Loucy (cell line): ENCODE results near the gene FERMT3.

ENCODE experiments used
- H2AFZ ChIP-seq: fragments of 200-600 bp; sonication (generic); 2 replicates; pipeline ENCODE4 v1.6.0; 2016; ENCODE audit warnings: antibody characterized with exemption, mild to moderate bottlenecking, low read length, moderate library complexity
- H3F3A ChIP-seq: fragments of 200-600 bp; 2 replicates; pipeline ENCODE4 v1.6.0; 2016; ENCODE audit warnings: antibody characterized with exemption, low read depth, mild to moderate bottlenecking
- H3K27me3 ChIP-seq: fragments of 200-600 bp; sonication (generic); 2 replicates; pipeline ENCODE4 v1.6.1; 2014; ENCODE audit warnings: low read length, mild to moderate bottlenecking; ENCODE audit not compliant: insufficient read depth, poor library complexity, severe bottlenecking
- H3K36me3 ChIP-seq: fragments of 200-600 bp; sonication (generic); 2 replicates; pipeline ENCODE4 v1.6.1; 2016; ENCODE audit warnings: low read length; ENCODE audit not compliant: insufficient read depth
- H3K4me1 ChIP-seq: fragments of 200-600 bp; sonication (generic); 2 replicates; pipeline ENCODE4 v1.5.1; 2014; ENCODE audit warnings: low read length, mild to moderate bottlenecking; ENCODE audit not compliant: insufficient read depth, poor library complexity, severe bottlenecking
- H3K4me2 ChIP-seq: fragments of 200-600 bp; sonication (generic); 2 replicates; pipeline ENCODE4 v1.6.0; 2014; ENCODE audit warnings: antibody characterized with exemption, low read length, low read depth, mild to moderate bottlenecking; ENCODE audit not compliant: poor library complexity, severe bottlenecking
- H3K4me3 ChIP-seq: fragments of 200-600 bp; sonication (generic); 2 replicates; pipeline ENCODE4 v1.5.1; 2014; ENCODE audit warnings: low read length, mild to moderate bottlenecking, mixed read lengths; ENCODE audit not compliant: poor library complexity, severe bottlenecking
- H3K79me2 ChIP-seq: fragments of 200-600 bp; sonication (generic); 2 replicates; pipeline ENCODE4 v1.6.1; 2014; ENCODE audit warnings: low read length; ENCODE audit not compliant: insufficient read depth
- H3K9ac ChIP-seq: fragments of 200-600 bp; sonication (generic); 2 replicates; pipeline ENCODE4 v1.6.0; 2014; ENCODE audit warnings: mild to moderate bottlenecking, low read depth, low read length, moderate library complexity; ENCODE audit not compliant: poor library complexity, severe bottlenecking
- H3K9me2 ChIP-seq: fragments of 200-600 bp; sonication (generic); replicated peaks from 2 replicates; pipeline ENCODE4 v1.6.1; 2016; ENCODE audit warnings: low read depth, low read length, mixed read lengths
- H3K9me3 ChIP-seq: fragments of 200-600 bp; sonication (generic); 2 replicates; pipeline ENCODE4 v1.6.1; 2014; ENCODE audit warnings: mild to moderate bottlenecking, antibody characterized with exemption, low read length, low read depth; ENCODE audit not compliant: insufficient read depth
- H4K20me1 ChIP-seq: fragments of 200-600 bp; sonication (generic); 2 replicates; pipeline ENCODE4 v1.6.0; 2014; ENCODE audit warnings: antibody characterized with exemption, low read length, mild to moderate bottlenecking; ENCODE audit not compliant: insufficient read depth, poor library complexity, severe bottlenecking
- CTCF ChIP-seq: fragments of 200-600 bp; sonication (generic); conservative IDR thresholded peaks from 2 replicates; pipeline ENCODE4 v1.5.1; 2014; ENCODE audit warnings: mild to moderate bottlenecking, antibody characterized with exemption, low read length
- EZH2phosphoT487 ChIP-seq: fragments of 200-600 bp; IDR thresholded peaks from 2 replicates; pipeline ENCODE4 v1.6.1; 2018; ENCODE audit warnings: antibody characterized with exemption, mild to moderate bottlenecking, moderate library complexity, borderline replicate concordance

The FERMT3 gene

DNA sequence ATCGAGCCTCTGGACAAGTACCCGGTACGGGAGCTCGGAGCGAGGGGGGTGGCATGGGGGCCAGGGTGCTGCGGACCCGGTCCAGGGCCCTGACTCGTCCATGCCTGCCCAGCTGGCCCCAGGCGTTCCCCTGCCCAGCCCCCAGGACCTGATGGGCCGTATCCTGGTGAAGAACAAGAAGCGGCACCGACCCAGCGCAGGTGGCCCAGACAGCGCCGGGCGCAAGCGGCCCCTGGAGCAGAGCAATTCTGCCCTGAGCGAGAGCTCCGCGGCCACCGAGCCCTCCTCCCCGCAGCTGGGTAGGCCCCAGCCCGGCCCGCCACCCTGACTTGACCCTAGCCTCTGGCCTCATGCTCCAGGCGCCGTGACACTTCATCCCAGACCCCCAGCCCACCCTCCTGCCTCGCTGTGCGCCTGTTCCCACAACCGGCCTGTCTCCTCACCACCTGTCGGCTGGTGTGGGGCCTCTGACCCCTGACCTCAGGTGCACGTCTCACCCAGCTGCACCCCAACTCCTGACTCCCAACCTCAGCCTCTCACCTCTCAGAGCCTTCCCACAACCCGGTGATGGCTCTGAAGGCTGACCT, 52.5 kb downstream of the FERMT3 start:
- Histone ChIP-seq H3K4me1 (no peaks in the 10 kb centered on the region), H3K9me3 (no peaks in the 10 kb centered on the region), H3K9ac (no peak overlapping the region), H4K20me1 (no peaks in the 10 kb centered on the region), H3K79me2 (no peaks in the 10 kb centered on the region), H3K4me3 (no peak overlapping the region), H3K36me3 (no peaks in the 10 kb centered on the region), H3F3A (no peaks in the 10 kb centered on the region), H2AFZ (no peak overlapping the region), H3K4me2 (no peak overlapping the region), H3K9me2 (no peaks in the 10 kb centered on the region), H3K27me3 (no peaks in the 10 kb centered on the region)
- TF ChIP-seq EZH2phosphoT487 (no peak), CTCF (no peak)

DNA sequence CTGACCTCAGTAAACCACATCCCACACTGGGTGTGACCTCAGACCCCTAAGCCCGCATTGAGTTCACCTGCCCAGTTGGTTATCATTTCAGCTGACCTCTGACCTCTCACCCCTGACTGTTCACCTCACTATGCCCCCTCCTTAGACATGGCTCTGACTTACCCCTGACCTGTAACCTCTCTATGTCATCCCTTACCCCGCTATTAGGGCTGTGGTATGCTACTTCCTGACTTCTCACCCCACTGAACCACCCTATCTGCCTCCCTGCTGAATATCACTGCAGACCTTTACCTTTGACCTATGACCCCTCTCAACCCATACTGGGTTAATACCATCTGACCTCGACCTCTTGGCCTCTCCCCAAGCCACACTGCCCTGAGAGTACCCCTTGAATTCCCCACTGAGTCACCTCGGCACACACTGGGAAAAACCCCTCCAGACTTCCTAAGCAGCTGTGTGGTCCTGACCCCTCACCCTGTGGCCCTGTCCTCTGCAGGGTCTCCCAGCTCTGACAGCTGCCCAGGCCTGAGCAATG, 53.1 kb downstream of the FERMT3 start:
- TF ChIP-seq EZH2phosphoT487 (no peak), CTCF (no peak)
- H4K20me1 ChIP-seq: no peaks in the 10 kb centered on the region
- no peaks in the 10 kb centered on the region for H3K4me1 ChIP-seq
- H3K9me2 ChIP-seq: no peaks in the 10 kb centered on the region
- no peak overlapping the region for H3K4me2 ChIP-seq
- H3F3A ChIP-seq: no peaks in the 10 kb centered on the region
- no peaks in the 10 kb centered on the region for H3K36me3 ChIP-seq
- H3K27me3 ChIP-seq: no peaks in the 10 kb centered on the region
- H3K9ac ChIP-seq: no peak overlapping the region
- no peaks in the 10 kb centered on the region for H3K9me3 ChIP-seq
- no peak overlapping the region for H2AFZ ChIP-seq
- no peaks in the 10 kb centered on the region for H3K79me2 ChIP-seq
- H3K4me3 ChIP-seq: no peak overlapping the region

DNA sequence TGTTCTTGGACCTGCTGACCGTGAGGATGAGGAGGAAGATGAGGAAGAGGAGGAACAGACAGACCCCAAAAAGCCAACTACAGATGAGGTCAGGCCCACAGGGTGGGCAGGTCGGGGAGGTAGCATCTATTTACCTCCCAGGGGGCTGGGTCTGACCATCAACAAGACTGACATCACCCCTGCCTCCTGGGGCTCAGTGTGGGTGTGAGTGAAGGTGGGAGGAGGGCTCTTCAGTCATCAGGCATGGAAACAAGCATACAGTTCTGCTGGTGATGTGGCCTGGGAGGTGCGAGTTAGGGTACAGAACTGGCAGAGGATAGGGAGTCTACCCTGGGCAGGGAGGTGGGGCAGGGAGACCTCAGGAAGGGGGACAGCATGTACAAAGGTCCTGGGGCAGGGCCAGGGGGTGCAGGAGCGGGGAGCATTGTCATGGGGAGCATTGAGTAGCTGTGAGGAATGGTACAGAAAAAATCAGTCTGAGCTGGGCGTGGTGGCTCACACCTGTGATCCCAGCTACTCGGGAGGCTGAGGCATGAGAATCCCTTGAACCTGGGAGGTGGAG, 53.7 kb downstream of the FERMT3 start:
- no peak overlapping the region for H3K4me3 ChIP-seq
- H3K79me2 ChIP-seq: no peaks in the 10 kb centered on the region
- no peaks in the 10 kb centered on the region for H3K36me3 ChIP-seq
- no peaks in the 10 kb centered on the region for H3F3A ChIP-seq
- no peaks in the 10 kb centered on the region for H3K4me1 ChIP-seq
- no peak for TF ChIP-seq CTCF
- TF ChIP-seq EZH2phosphoT487: no peak
- H3K9ac ChIP-seq: no peak overlapping the region
- H4K20me1 ChIP-seq: no peaks in the 10 kb centered on the region
- no peak overlapping the region for H3K4me2 ChIP-seq
- no peaks in the 10 kb centered on the region for H3K9me3 ChIP-seq
- H3K9me2 ChIP-seq: no peaks in the 10 kb centered on the region
- no peak overlapping the region for H2AFZ ChIP-seq
- H3K27me3 ChIP-seq: no peaks in the 10 kb centered on the region
